HepG2 (cell line): ENCODE results near the gene LRRFIP2. TPM values are rescaled to one million over a fixed set of nuclear protein-coding genes. Genes with fewer than 3 reads are reported as not detected.

ENCODE experiments used
- ATAC-seq: fragments of 200-7000 bp; cut with Tn5 transposase; 3 replicates; pipeline ENCODE4 v1.9.1; 2020; ENCODE audit warnings: mild to moderate bottlenecking, moderate library complexity
- BruUV-seq: library from RNA; stranded (reverse); fragments of 400-500 nt; replicated peaks from 2 replicates; lab custom pipeline; 2021; lab: Mats Ljungman, UMichigan
- CTCF ChIA-PET: fragments of 300-600 bp; formaldehyde crosslinking; extraction: SDS; loops from one replicate; lab custom pipeline; 2021; ENCODE audit warnings: low total read pairs, inconsistent platforms, low intra/inter-chr PET ratio; lab: Yijun Ruan, JAX
- POLR2A ChIA-PET: fragments of 350-600 bp; sonication (Branson Sonifier 250); formaldehyde crosslinking; loops from one replicate; lab custom pipeline; 2020; ENCODE audit warnings: antibody characterized with exemption, inconsistent platforms; lab: Yijun Ruan, JAX
- DNase-seq: peaks from one replicate; pipeline ENCODE4 v3.0.0-alpha.2; 2015; ENCODE audit warnings: low spot score
- FAIRE-seq: peaks from 3 replicates; lab custom pipeline; 2011; peaks lifted over from hg19 to GRCh38; lab: Jason Lieb, UNC
- H2AFZ ChIP-seq: one replicate; pipeline ENCODE4 v1.6.1; 2011; ENCODE audit warnings: low read length, inconsistent platforms
- H3K27ac ChIP-seq: fragments of 300-600 bp; 3 replicates; pipeline ENCODE4 v1.8.0; 2011; ENCODE audit warnings: mixed run types, mild to moderate bottlenecking, mixed read lengths, low read length, inconsistent platforms; ENCODE audit not compliant: insufficient read depth; ENCODE audit errors: extremely low read length
- H3K27me3 ChIP-seq, 2 experiments: fragments of 200-600 bp in 1 of 2; 2 replicates in 1 of 2; 3 replicates in 1 of 2; pipeline versions ENCODE4 v1.6.0 to v1.8.0; 2011; ENCODE audit warnings: low read length in 2 of 2, mild to moderate bottlenecking in 2 of 2, moderate library complexity in 2 of 2, inconsistent platforms in 1 of 2; ENCODE audit not compliant: insufficient read depth in 2 of 2, control insufficient read depth in 1 of 2
- H3K36me3 ChIP-seq, 2 experiments: fragments of 200-600 bp in 1 of 2; replicated peaks in 1 of 2; 2 replicates in 1 of 2; 3 replicates in 1 of 2; pipeline versions ENCODE4 v1.5.1 to v1.8.0; 2011; ENCODE audit warnings: low read length in 2 of 2, inconsistent platforms in 1 of 2; ENCODE audit not compliant: insufficient read depth in 2 of 2, control insufficient read depth in 1 of 2
- H3K4me1 ChIP-seq: 2 replicates; pipeline ENCODE4 v1.5.1; 2012; ENCODE audit warnings: low read length, inconsistent platforms; ENCODE audit not compliant: insufficient read depth
- H3K4me2 ChIP-seq: 2 replicates; pipeline ENCODE4 v1.6.0; 2011; ENCODE audit warnings: low read depth, low read length, inconsistent platforms
- H3K4me3 ChIP-seq, 3 experiments: fragments of 200-600 bp in 1 of 3; sonication (generic), shearing (Covaris generic) in 1 of 3; replicated peaks in 1 of 3; 2 replicates each; pipeline ENCODE4 v1.5.1; 2011 to 2016; ENCODE audit warnings: low read length in 3 of 3, inconsistent platforms in 2 of 3, low read depth in 2 of 3, mild to moderate bottlenecking in 2 of 3, control low read depth in 1 of 3, mixed read lengths in 1 of 3; ENCODE audit not compliant: insufficient read depth in 1 of 3
- H3K79me2 ChIP-seq: one replicate; pipeline ENCODE4 v1.6.1; 2011; ENCODE audit warnings: low read length, inconsistent platforms; ENCODE audit not compliant: insufficient read depth
- H3K9ac ChIP-seq: 2 replicates; pipeline ENCODE4 v1.6.0; 2011; ENCODE audit warnings: mild to moderate bottlenecking, low read depth, low read length, inconsistent platforms; ENCODE audit not compliant: insufficient read depth
- H3K9me3 ChIP-seq: 2 replicates; pipeline ENCODE4 v1.5.1; 2012; ENCODE audit warnings: mild to moderate bottlenecking, low read length
- H4K20me1 ChIP-seq: 2 replicates; pipeline ENCODE4 v1.6.0; 2011; ENCODE audit warnings: inconsistent platforms, mild to moderate bottlenecking, low read length, moderate library complexity; ENCODE audit not compliant: insufficient read depth
- AKAP8 ChIP-seq: sonication (generic); formaldehyde crosslinking; IDR thresholded peaks from 2 replicates; pipeline ENCODE4 v1.5.1; 2020; ENCODE audit warnings: mild to moderate bottlenecking, missing genetic modification reagents
- CEBPB ChIP-seq: IDR thresholded peaks from 2 replicates; pipeline ENCODE4 v1.6.1; 2011; ENCODE audit warnings: low read depth, low read length, improper control_type of control experiment, borderline replicate concordance
- GTF3A ChIP-seq: sonication (generic); formaldehyde crosslinking; conservative IDR thresholded peaks from 2 replicates; pipeline ENCODE4 v1.4.0; 2020; ENCODE audit warnings: mild to moderate bottlenecking, missing genetic modification reagents
- KAT2B ChIP-seq: fragments of 150-350 bp; IDR thresholded peaks from 2 replicates; pipeline ENCODE4 v1.6.1; 2014; ENCODE audit warnings: low read depth, low read length, borderline replicate concordance
- NR2F6 ChIP-seq, 2 experiments: IDR thresholded peaks; 2 replicates each; pipeline ENCODE4 v1.6.1; 2016; ENCODE audit warnings: antibody characterized with exemption in 1 of 2, mild to moderate bottlenecking in 1 of 2
- POLR2AphosphoS2 ChIP-seq: IDR thresholded peaks from 2 replicates; pipeline ENCODE4 v1.6.1; 2011; ENCODE audit warnings: low read depth, low read length, improper control_type of control experiment
- REXO4 ChIP-seq: sonication (generic); formaldehyde crosslinking; IDR thresholded peaks from 2 replicates; pipeline ENCODE4 v1.8.0; 2022; ENCODE audit warnings: missing genetic modification reagents, mild to moderate bottlenecking, borderline replicate concordance
- ZBTB38 ChIP-seq: sonication (generic); formaldehyde crosslinking; IDR thresholded peaks from 2 replicates; pipeline ENCODE4 v1.5.1; 2020; ENCODE audit warnings: mild to moderate bottlenecking, missing genetic modification reagents
- ZNF549 ChIP-seq: sonication (generic); formaldehyde crosslinking; IDR thresholded peaks from 2 replicates; pipeline ENCODE4 v1.5.0; 2020; ENCODE audit warnings: missing genetic modification reagents
- ZNF720 ChIP-seq: sonication (generic); formaldehyde crosslinking; IDR thresholded peaks from 2 replicates; pipeline ENCODE4 v1.4.0; 2020; ENCODE audit warnings: missing genetic modification reagents
- WGBS: methylation state at CpG from one replicate; pipeline ENCODE4 v1.1.6; 2017; ENCODE audit warnings: low lambda C conversion rate; 5-methylcytosine and 5-hydroxymethylcytosine counted together
- in situ Hi-C: cut with HindIII; loops from 2 replicates; pipeline ENCODE4 v1.10.0; 2017; ENCODE audit warnings: low pct_unique_long_range_greater_than_20kb; ENCODE audit not compliant: extremely low pct_ligation_motif_present
- intact Hi-C: fragments of 100-400 bp; cut with micrococcal nuclease; formaldehyde crosslinking; loops from one replicate; pipeline ENCODE4 v1.10.0; 2022; ENCODE audit not compliant: unreplicated experiment
- polyA plus RNA-seq, 8 experiments: library from polyadenylated mRNA; depleted of rRNA in 3 of 8; stranded (reverse) in 7 of 8; unstranded in 1 of 8; fragments of >200 nt; fragmentation: Illumina TruSeq in 4 of 8; extraction: Trizol in 4 of 8; gene quantifications; 2 replicates each; pipeline versions ENCODE4 v1.2.1 to v1.2.3, GENCODE V29; 2011 to 2016; ENCODE audit warnings: low read depth in 4 of 8, missing spikeins in 1 of 8, mixed read lengths in 1 of 8; ENCODE audit not compliant: insufficient read depth in 1 of 8
- total RNA-seq, 5 experiments: library from RNA; depleted of rRNA; stranded (reverse); fragments of >200 nt; fragmentation: Illumina TruSeq; extraction: Trizol; gene quantifications; 2 replicates each; pipeline ENCODE4 v1.2.3, GENCODE V29; 2016; ENCODE audit warnings: low read depth in 1 of 5
- TF ChIP-seq, protein P1 (sequence below): sonication (generic); formaldehyde crosslinking; IDR thresholded peaks from 2 replicates; pipeline ENCODE4 v1.4.0; 2020; ENCODE audit warnings: missing genetic modification reagents

Gene LRRFIP2
- total and polyA plus RNA-seq, 2 of the 13 experiments (the other 11 are each of a cell fraction or from before 2014, with no cell fraction given) = 13.5 to 32.2 TPM

DNA sequence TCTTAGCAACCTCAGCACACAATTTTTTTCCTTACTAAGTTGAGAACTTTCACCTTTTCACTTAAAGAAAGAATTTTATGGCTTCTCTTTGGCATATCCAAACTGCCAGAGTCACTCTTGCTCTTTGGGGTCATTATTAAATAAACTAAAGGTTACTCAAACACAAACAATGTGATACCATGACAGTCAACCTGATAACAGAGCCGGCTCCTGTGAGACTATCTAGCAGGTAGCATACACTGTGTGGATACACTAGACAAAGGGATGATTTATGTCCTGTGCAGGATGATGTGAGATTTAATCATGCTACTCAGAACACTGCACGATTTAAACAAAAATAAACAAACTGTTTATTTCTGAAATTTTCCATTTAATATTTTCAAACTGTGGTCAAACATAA is 35.6 kb downstream of the LRRFIP2 start:
- POLR2A ChIA-PET = no interaction called here
- H3K4me1 ChIP-seq = peaks cover 40% of the 10 kb centered on the region
- CTCF ChIA-PET = no interaction called here
- intact Hi-C loops (no loop called here), in situ Hi-C loops (no loop called here)
- H3K36me3 ChIP-seq = peaks cover 2 to 3% of the 10 kb centered on the region in 2 experiments; a peak in 3 of 5 replicates
- no peaks in the 10 kb centered on the region for H3K27me3 ChIP-seq
- no peak for TF ChIP-seq ZBTB38
- peak; percentile 27; the same call in 1 of the 2 replicates for TF ChIP-seq NR2F6 (IDR thresholded peaks at IDR 0.05)
- no peak for TF ChIP-seq NR2F6 (CRISPR knock-in tag; IDR thresholded peaks at IDR 0.05)
- DNase-seq = peak; percentile 46
- peak; percentile 84; the same call in 2 of the 3 replicates for ATAC-seq
- peak overlapping the region; percentile 41 for H3K27ac ChIP-seq
- no TSS peak for BruUV-seq
- H3K4me3 ChIP-seq = no peak overlapping the region
- no peaks in the 10 kb centered on the region for H4K20me1 ChIP-seq
- 20% methylated on average over 2 of the region's 2 CpGs for WGBS
- H2AFZ ChIP-seq = no peak overlapping the region
- H3K9ac ChIP-seq = no peak overlapping the region
- FAIRE-seq = no peak
- 0 out of 2 replicates have a peak overlapping the region, but pooled peaks have one; percentile 13 for H3K4me2 ChIP-seq
- no peaks in the 10 kb centered on the region for H3K9me3 ChIP-seq
- peaks cover 9% of the 10 kb centered on the region for H3K79me2 ChIP-seq

DNA sequence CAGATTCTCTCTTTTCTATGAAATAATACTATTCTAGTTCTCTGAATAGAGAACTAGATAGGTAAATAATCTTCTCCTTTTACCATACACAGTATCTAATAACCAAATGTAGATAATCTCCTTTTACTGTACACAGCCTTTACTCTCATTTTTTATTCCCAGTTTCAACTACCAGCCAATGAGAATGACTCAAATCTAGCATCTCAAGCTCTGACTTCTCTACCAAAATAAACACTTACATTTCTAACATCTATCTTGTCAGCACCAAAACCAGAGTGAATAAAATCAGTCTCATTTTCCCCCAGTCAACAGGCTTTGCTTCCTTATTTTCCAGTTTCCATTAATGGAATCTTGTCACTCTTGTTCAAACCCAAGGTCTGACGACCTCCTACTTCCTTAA is 36.9 kb downstream of the LRRFIP2 start:
- no peak for TF ChIP-seq ZNF549 (CRISPR knock-in tag)
- TF ChIP-seq ZNF720 = no peak
- TF ChIP-seq, protein P1, sequence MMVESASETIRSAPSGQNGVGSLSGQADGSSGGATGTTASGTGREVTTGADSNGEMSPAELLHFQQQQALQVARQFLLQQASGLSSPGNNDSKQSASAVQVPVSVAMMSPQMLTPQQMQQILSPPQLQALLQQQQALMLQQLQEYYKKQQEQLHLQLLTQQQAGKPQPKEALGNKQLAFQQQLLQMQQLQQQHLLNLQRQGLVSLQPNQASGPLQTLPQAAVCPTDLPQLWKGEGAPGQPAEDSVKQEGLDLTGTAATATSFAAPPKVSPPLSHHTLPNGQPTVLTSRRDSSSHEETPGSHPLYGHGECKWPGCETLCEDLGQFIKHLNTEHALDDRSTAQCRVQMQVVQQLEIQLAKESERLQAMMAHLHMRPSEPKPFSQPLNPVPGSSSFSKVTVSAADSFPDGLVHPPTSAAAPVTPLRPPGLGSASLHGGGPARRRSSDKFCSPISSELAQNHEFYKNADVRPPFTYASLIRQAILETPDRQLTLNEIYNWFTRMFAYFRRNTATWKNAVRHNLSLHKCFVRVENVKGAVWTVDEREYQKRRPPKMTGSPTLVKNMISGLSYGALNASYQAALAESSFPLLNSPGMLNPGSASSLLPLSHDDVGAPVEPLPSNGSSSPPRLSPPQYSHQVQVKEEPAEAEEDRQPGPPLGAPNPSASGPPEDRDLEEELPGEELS = no peak
- no peak for TF ChIP-seq KAT2B
- TF ChIP-seq REXO4 (CRISPR knock-in tag) = no peak
- no peak for TF ChIP-seq GTF3A (CRISPR knock-in tag)
- TF ChIP-seq POLR2AphosphoS2 = no peak
- TF ChIP-seq AKAP8 (CRISPR knock-in tag) = no peak
- no peak for TF ChIP-seq CEBPB
- DNase-seq = no peak
- in situ Hi-C loops = no loop called here
- no peaks in the 10 kb centered on the region for H3K36me3 ChIP-seq
- FAIRE-seq = no peak
- H3K9ac ChIP-seq = no peak overlapping the region
- peaks cover 9% of the 10 kb centered on the region for H3K79me2 ChIP-seq
- CTCF ChIA-PET = no interaction called here
- no peak overlapping the region for H2AFZ ChIP-seq
- no peaks in the 10 kb centered on the region for H3K27me3 ChIP-seq
- WGBS = 95% methylated on average over 1 of the region's 1 CpG
- no peaks in the 10 kb centered on the region for H4K20me1 ChIP-seq
- peaks cover 39% of the 10 kb centered on the region for H3K4me1 ChIP-seq
- no peak overlapping the region for H3K4me3 ChIP-seq
- ATAC-seq = no peak
- H3K27ac ChIP-seq = no peak overlapping the region
- POLR2A ChIA-PET = no interaction called here
- H3K9me3 ChIP-seq = no peaks in the 10 kb centered on the region
- BruUV-seq = no TSS peak
- intact Hi-C loops = no loop called here
- no peak overlapping the region for H3K4me2 ChIP-seq
